ENCODE measurements around the gene TFDP1. TPM values are rescaled to one million over a fixed set of nuclear protein-coding genes. Genes with fewer than 3 reads are reported as not detected.

Gene TFDP1
- total RNA-seq, 1 donor from 2014 or later = 68.1 TPM

DNA sequence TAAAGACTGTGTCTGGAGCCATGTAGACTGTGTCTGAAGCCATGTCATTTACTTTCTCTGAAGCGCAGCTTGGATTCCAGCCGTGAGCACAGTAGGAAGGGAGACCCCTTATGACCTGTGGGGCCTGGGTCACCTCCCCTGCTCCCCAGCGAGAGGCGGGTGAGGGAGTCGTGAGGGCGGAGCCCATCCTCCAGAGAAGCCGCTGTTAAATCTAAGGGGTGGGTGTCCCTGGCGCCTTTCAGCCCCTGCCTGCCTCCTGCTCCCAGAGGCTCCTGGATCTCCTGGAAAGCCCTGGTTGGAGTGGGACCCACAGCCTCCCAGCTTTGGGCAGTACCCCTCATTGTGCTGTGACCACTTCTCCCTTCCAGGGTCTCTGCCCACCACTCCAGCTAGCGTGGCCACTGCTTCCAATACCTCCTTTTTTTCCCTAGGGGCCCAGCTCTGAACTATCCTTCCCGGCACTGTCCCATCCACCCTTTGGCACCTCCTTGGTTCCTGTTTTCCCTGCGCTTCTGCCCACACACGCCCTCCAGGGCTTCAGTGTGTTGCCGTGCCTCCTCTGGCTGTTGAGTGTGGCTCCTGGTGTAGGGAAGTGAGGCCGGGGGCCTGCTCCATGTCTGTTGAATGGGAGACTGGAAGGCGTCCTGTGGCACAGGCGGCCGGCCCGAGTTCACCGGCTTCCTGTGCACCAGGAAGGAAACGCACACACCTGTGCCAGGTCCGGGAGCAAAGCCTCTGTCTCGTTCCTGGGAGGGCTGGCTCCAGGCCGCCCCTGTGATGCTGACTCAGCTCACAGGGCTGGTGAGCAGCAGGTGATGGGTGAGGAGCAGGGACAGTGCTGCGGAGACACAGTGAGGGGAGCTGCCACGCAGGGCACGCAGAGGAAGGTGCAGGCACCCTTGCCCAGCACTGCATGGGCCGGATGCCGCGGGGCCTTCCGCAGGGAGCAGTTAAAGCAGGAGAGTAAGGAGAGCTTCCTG, 44.0 kb downstream of the TFDP1 start:
- no peak for DNase-seq (ENCODE audit: extremely low read depth, low read depth, low spot score)

DNA sequence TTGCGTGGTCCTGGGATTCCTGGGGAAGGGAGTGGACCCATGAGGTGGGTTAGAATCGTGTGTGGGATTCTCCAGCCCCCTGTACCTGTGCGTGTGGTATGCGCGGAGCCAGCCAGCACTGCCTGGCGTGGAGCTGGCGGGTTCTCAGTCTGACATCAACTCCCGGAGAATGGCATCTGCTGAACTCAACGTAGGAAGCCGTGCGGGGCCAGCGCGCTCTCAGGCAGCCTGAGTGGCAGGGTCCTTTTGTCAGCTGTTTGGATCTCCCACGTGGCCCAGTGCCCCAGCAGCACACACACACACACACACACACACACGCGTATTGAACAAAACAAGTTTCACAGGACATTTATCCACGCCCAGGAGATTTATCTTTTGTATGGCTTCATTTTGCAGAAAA, 45.3 kb downstream of the TFDP1 start:
- no peak for DNase-seq (ENCODE audit: extremely low read depth, low read depth, low spot score)

DNA sequence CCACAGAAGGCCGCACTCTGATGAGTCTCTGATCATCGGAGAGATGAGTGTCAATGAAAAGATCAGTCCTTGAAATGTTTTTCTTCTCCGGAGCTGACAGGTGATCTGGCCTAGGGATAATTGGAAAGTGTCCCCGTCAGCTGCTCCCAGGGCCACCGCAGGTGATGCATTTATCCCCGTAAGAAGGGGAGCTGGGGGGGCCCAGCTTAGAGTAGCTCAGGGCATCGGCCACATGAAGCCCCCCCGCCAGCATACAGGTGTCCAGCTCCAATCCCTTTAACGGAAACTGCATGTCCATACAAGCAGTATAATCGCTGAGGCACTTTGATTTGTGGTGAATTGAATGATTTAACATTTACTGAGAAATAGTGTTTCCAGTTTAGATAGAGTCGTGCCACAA, 45.7 kb downstream of the TFDP1 start:
- DNase-seq (ENCODE audit: extremely low read depth, low read depth, low spot score) = no peak

DNA sequence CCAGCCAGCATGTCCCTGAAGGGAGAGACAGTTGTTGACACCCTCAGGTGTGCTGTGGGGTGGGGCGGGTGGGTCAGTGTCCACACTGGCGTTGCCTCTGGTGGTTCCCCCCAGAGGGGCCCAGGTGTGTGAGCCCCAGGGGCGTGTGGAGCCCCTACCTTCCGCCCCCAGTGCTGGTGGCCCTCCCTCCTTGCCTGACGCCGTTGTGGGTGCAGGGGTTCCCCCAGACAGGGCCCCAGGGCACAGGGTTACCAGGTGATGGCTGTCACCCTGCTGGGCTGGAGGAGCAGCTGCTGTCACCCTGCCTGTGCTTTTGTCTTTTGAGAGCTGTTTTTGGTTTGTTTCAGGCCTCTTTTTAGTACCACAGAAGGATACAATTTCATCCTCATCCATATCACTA, 46.3 kb downstream of the TFDP1 start:
- DNase-seq (ENCODE audit: extremely low read depth, low read depth, low spot score) = no peak

GRCh38 chr13:113631341-113632095, 47.0 kb downstream of the TFDP1 start:
- no peak for DNase-seq (ENCODE audit: extremely low read depth, low read depth, low spot score)

DNA sequence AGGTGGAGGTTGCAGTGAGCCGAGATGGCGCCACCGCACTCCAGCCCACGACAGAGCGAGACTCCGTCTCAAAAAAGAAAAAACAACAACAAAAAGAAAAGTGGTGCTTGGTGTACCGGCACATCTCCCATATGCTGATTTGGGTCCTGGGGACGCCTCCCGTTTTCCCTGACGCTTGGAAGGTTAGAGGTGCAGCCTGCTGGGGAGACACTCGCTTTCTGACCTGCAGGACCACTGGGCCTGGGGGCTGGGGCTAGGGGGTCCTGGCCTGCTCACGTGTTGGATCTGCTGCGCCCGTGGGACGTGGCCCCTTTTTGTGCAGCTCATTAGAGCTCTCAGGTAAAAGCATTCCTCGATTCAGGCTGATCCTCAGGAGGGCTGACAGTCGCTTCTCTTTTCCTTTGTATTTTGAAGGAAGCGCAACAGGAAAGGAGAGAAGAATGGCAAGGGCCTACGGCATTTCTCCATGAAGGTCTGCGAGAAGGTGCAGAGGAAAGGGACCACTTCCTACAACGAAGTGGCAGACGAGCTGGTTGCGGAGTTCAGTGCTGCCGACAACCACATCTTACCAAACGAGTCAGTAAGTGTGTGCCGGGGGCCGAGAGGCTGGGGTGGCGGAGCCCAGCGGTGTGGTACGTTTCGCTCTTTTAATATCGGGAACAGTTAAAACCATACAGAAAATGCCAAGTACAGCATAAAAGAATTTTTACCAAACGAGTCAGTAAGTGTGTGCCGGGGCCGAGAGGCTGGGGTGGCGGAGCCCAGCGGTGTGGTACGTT, 48.3 kb downstream of the TFDP1 start:
- no peak for DNase-seq (ENCODE audit: extremely low read depth, low read depth, low spot score)

GRCh38 chr13:113633485-113633873, 48.9 kb downstream of the TFDP1 start:
- no peak for DNase-seq (ENCODE audit: extremely low read depth, low read depth, low spot score)

- DNase-seq (ENCODE audit: extremely low read depth, low read depth, low spot score) = no peak
Observed at GRCh38 chr13:113634279-113635047, 49.9 kb downstream of the TFDP1 start.

DNA sequence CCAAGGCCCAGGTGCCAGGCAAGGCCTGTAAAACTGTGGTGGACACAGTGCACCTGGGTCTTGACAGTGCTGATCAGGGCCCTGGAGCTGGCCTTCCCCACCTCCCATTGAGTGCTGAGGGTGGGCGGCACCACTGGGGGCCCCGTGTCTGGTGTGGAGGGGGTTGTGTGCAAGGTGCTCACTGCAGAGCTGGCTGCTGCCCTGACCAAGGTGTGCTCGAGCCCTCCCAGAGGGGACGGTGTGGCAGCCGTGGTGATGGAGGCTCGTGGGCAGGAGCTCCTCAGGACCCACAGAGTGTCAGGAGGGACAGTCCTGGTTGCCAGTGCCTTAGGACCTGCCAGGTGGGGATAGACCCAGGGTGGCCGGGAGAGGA, 50.5 kb downstream of the TFDP1 start:
- DNase-seq (ENCODE audit: extremely low read depth, low read depth, low spot score) = no peak

- DNase-seq (ENCODE audit: extremely low read depth, low read depth, low spot score) = no peak
Observed at GRCh38 chr13:113635709-113636108, 51.2 kb downstream of the TFDP1 start.

DNA sequence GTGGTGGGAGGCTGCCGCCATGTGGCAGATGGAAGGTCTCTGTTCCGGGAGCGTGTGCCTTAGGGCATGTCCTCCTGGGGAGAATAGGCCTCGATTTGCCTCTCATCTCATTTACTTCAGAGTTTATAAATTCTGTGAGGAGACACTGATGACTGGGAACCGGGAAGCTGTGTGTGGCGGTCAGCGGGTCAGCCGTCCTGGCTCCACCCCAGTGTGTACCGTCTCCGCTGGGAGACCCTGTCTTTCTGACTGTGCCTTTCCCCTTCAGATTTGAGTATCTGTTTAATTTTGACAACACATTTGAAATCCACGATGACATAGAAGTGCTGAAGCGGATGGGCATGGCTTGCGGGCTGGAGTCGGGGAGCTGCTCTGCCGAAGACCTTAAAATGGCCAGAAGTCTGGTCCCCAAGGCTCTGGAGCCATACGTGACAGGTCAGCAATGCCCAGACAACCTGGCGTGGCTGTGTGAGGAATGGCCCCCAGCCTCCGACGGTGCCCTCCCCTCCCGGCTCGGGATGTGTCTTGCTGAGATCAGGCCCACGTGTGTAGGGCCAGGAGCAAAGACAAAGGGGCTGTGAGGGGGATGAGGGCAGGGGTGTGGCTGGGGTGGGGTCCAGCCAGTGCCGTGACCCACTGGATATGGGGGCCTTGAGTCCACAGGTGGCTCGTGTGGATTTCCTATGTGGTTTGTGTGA, 51.9 kb downstream of the TFDP1 start:
- DNase-seq (ENCODE audit: extremely low read depth, low read depth, low spot score) = no peak

- no peak for DNase-seq (ENCODE audit: extremely low read depth, low read depth, low spot score)
Observed at GRCh38 chr13:113637262-113638160, 53.0 kb downstream of the TFDP1 start.

GRCh38 chr13:113638173-113638746, 53.7 kb downstream of the TFDP1 start:
- no peak for DNase-seq (ENCODE audit: extremely low read depth, low read depth, low spot score)

DNA sequence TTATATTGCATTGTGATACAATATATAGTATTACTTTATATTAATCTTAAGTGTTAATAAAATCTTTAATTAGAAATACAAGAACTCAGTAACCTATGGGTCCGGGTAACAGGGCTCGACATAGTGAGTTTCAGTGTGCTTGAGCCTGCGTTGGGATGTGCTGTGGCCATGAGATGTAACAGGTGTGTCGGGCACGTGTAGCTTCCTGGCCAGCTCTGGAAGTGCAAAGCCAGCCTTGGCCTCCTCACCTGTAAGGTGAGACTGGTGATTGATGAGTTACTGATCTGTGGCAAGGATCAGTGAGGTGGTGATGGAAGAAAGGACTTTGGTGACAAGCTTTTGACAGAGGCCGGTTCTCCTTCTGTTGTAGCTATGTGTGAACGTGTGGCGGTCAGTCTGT, 54.3 kb downstream of the TFDP1 start:
- no peak for DNase-seq (ENCODE audit: extremely low read depth, low read depth, low spot score)

GRCh38 chr13:113639616-113640262, 55.2 kb downstream of the TFDP1 start:
- DNase-seq (ENCODE audit: extremely low read depth, low read depth, low spot score) = no peak

- no peak for DNase-seq (ENCODE audit: extremely low read depth, low read depth, low spot score)
Observed at GRCh38 chr13:113641426-113641825, 56.9 kb downstream of the TFDP1 start.

GRCh38 chr13:113642563-113642962, 58.0 kb downstream of the TFDP1 start:
- no peak for DNase-seq (ENCODE audit: extremely low read depth, low read depth, low spot score)

- no peak for DNase-seq (ENCODE audit: extremely low read depth, low read depth, low spot score)
Observed at GRCh38 chr13:113643593-113643992, 59.0 kb downstream of the TFDP1 start.
